22Rv1 (cell line): Measurements from ENCODE around the gene FAM83F.

Experiments used
- CTCF ChIP-seq: fragments of 450-650 bp; IDR thresholded peaks from 2 replicates; pipeline ENCODE4 v1.5.1; 2017; ENCODE audit warnings: mild to moderate bottlenecking
- ZFX ChIP-seq: fragments of 450-650 bp; IDR thresholded peaks from 2 replicates; pipeline ENCODE4 v1.6.1; 2017; ENCODE audit warnings: antibody characterized with exemption, borderline replicate concordance

- no peak for TF ChIP-seq CTCF
- TF ChIP-seq ZFX, result no peak
Measured at GRCh38 chr22:39953101-39953500, 41.7 kb upstream of the FAM83F start.
